IPS-18c (cell line): ENCODE results near the gene IVNS1ABP.
"Not testable (repeated sequence)": the region's sequence is repeated elsewhere in the genome, so short reads cannot be mapped to it uniquely, and the experiment has no call there.

Experiments used
- H3K4me3 ChIP-seq: 2 replicates; pipeline ENCODE4 v1.7.0; 2013; ENCODE audit warnings: low read depth, mild to moderate bottlenecking, low read length, moderate library complexity; ENCODE audit not compliant: insufficient read depth
- H3K9me3 ChIP-seq: one replicate; pipeline ENCODE4 v1.6.1; 2013; ENCODE audit warnings: mild to moderate bottlenecking, low read length, moderate library complexity; ENCODE audit not compliant: control insufficient read depth, insufficient read depth

IVNS1ABP gene

DNA sequence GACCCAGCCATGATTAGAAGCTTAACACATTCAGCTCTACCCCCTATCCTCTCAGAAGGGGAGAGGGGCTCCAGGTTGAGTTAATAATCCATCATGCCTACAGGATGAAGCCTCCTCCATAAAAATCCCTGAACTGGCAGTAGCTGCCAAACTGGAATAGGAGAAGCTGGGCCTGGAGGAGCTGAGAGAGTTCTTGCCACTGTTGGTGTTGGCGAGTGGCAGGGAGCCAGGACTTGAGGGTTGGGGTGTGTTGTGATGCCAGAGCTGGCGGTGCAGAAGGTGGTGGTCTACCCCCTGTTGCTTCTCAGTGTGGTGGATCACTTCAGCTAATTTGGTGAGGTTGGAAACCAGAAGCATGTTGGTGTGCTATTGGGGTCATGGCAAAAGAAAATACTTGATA, 36.5 kb downstream of the IVNS1ABP start:
- H3K9me3 ChIP-seq: no peaks in the 10 kb centered on the region
- H3K4me3 ChIP-seq: no peak overlapping the region

DNA sequence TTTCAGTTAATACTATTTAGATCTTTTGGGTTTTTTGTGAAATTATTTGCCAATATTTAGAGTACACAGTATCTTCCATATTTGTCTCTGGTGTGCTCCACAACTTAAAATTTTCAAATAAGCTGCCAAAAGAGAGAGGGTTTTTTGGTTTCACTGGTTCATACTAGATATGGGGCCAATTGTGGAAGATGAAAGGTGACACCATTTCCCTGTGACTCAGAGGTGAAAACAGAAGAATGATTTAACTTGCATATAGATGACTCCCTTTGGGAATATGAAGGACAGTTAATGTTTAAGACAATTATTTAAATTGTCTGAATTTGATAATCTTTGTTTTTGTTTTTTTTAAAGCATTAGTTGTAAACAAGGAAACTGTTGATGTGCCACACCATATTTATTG, 37.5 kb downstream of the IVNS1ABP start:
- Histone ChIP-seq H3K9me3 (no peaks in the 10 kb centered on the region), H3K4me3 (no peak overlapping the region)

DNA sequence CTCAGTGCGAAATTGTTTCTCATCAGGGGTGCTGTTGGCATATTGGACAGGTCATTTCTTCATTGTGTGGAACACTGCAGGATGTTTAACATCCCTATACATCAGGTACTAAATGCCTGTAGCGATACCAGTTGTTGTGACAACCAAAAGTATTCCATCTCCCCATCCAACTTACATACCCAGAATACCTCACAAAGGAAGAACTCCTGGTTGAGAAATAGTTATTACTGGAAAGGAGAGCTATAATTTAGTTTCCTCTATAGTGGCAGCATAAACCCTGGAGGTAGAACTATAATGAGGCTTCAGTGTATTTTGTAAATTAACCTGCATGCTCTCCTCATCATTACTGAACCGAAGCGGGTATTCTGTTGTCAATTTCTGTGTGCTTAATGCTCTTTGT, 45.1 kb downstream of the IVNS1ABP start:
- no peak overlapping the region for H3K4me3 ChIP-seq
- H3K9me3 ChIP-seq: no peaks in the 10 kb centered on the region

DNA sequence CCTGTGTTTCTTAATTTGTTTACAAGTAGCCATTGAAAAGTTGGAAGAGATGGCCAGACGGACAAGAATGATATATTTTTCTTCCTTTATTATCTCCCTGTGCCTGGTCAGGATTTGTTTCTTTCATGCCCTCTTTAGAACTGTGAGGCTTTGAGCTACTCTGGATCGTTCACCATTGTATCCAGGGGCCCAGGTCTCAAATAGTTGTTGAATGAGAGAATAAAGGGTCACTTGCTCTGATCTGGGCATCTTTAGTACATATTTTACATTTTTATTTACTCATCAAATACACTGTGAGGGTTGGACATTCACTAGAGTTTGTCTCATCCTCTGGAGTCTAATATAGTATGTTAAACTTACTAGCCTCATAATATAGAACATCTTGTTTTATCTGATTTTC, 48.7 kb downstream of the IVNS1ABP start:
- no peak overlapping the region for H3K4me3 ChIP-seq
- H3K9me3 ChIP-seq: no peaks in the 10 kb centered on the region

DNA sequence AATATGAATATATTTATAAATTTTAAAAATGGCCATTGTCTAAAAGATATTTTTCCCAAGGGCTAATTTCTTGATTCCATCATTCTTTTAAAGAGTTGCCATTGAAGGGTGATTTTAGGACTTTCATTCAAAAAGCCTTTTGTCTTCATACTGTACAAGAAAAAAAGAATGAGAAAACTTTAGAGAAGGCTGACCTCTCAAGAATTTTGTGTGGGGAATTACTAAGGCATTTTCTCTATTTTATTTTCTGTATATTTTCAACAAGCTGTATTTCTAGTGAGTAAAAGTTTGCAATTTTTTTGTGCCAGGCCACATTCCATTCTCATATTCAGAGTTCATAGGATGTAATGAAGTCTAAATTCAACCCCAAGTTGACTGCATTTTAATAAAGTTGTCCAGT, 49.3 kb downstream of the IVNS1ABP start:
- no peaks in the 10 kb centered on the region for H3K9me3 ChIP-seq
- H3K4me3 ChIP-seq: no peak overlapping the region

DNA sequence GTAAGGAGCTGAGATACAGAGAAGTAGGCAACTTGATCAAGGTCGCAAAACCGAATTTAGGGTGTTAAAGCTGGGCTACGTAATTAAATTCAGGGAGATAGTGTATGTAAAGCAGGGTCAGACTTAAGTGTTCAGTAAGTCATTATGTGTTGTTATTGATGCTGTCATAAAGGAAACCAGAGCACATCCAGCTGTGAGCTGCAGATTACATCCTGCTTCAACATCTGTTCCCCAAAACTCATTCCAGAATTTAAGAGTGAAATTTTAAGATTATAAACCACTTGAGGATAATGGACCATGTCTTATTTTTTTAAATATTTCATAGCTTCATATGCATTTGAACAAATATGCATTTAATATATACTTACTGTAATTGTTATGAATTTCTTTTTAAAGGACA, 49.7 kb downstream of the IVNS1ABP start:
- Histone ChIP-seq H3K4me3 (no peak overlapping the region), H3K9me3 (no peaks in the 10 kb centered on the region)

DNA sequence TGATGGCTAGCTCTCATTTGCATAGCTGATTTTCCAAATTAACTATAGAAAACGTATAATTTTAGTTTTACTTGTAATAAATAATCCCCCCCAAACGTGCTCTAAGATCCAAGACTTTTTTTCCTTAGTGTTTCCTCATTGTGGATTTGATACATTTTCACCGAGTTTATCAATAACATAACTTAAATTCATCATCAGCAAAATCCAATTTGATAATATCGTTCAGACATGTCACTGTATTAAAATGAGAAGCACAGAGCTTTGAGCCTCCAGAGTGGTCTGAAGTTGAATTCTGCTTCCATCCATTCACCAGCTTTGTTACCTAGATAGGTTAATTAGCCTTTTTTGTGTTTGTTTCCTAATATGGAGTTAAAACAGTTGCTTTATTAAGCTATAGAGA, 51.7 kb downstream of the IVNS1ABP start:
- Histone ChIP-seq H3K9me3 (no peaks in the 10 kb centered on the region), H3K4me3 (no peak overlapping the region)

DNA sequence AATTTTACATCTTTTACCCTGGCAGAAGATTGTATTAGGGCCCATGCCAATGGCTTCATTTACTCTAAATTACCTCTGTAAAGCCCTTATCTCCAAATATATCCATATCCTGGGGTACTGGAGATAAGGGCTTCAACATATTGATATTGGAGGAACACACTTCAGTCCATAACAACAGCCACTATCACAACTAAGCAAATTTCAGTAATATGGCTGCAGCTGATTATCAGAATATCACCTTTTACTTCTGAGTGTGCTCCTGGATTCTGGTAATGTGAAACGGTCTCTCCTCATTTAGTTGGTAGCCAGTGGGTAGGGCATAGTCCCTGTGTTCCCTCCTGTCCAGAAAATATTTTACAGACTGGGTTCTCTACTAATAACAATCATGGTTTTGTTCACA, 53.3 kb downstream of the IVNS1ABP start:
- Histone ChIP-seq H3K4me3 (no peak overlapping the region), H3K9me3 (no peaks in the 10 kb centered on the region)

DNA sequence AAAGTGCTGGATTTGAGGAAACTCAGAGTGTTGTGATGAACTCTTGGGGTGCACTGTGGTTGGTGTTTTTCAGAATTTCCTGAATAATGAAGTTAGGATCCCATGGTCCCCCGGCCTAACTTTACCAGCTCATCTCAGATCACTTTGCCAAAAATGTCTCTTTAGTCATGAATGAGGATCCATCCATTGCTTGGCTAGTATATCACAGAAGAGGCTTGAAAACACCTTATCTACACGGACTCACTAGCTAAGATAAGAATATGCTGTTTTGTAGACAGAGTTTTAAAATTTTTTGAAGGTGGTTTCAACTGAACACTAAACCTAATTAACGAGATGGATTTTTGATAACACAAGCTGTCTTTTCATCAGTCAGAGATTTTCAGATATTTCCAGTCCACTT, 53.8 kb downstream of the IVNS1ABP start:
- H3K4me3 ChIP-seq: no peak overlapping the region
- no peaks in the 10 kb centered on the region for H3K9me3 ChIP-seq

DNA sequence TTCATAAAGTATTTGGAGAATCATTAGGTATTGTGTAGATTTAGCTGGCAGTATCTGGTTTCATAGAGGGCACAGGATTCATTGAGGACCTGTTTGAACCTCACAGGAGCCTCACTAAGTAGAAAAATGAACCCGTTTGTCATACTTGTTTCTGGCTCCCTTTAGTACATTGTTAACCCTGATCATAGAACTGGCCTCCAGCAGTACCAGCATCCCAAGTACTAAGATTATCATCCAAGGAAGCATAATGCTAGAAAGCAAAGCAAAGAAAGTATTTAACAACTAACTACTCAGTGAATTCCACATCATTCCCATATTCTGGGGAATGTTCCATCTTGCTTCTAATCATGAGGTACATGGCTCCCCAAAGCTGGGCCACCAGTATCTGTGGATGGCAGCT, 54.9 kb downstream of the IVNS1ABP start:
- no peak overlapping the region for H3K4me3 ChIP-seq
- no peaks in the 10 kb centered on the region for H3K9me3 ChIP-seq

DNA sequence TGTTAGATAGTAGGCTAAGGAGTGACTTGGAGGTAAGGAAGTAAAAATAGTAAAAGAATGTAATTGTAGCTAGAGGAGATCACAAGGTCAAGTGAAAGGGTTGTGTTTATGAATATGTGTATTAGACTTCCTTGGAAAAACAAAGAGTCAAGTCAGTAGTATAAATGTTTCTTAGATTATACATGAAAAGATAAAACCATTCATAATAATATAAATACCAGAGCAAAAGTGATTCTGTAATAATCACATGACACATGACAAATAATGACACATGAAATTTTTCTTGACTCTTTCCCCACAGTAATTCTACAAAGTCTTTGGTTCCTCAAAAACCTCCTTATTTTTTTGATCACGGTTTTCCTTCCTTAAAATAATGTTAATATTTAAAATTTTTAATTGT, 56.4 kb downstream of the IVNS1ABP start:
- Histone ChIP-seq H3K9me3 (no peaks in the 10 kb centered on the region), H3K4me3 (no peak overlapping the region)

DNA sequence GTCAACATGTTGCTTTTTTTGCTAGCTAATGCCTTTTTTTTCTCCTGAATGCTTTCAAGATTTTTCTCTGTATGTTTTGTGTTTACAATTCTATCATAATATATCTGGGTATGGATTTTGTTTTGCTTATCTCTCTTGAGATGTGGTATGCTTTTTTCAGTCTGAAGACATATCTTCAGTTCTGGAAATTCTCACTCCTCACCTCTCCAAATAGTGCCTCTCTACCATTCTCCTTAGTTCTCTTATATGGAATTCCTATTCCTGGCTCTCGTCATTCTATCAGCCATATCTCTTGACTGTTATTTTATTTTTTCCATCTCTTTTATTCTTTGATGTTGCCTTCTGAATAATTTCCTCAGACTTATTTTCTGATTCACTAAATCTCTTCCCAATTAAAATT, 58.4 kb downstream of the IVNS1ABP start:
- H3K4me3 ChIP-seq: no peak overlapping the region
- H3K9me3 ChIP-seq: no peaks in the 10 kb centered on the region

DNA sequence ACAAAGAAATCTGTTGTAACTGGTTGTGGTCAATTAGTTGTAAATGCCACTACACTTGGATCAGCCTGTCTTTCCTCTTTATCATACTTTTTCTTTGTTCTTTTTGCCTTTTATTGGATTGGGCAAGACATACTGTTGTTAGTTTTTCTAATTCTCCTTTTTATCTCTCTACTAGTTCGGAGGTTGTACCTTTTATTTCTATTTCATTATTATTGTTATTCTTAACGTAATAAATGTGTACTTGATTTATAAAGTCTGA, 59.2 kb downstream of the IVNS1ABP start:
- no peak overlapping the region for H3K4me3 ChIP-seq

DNA sequence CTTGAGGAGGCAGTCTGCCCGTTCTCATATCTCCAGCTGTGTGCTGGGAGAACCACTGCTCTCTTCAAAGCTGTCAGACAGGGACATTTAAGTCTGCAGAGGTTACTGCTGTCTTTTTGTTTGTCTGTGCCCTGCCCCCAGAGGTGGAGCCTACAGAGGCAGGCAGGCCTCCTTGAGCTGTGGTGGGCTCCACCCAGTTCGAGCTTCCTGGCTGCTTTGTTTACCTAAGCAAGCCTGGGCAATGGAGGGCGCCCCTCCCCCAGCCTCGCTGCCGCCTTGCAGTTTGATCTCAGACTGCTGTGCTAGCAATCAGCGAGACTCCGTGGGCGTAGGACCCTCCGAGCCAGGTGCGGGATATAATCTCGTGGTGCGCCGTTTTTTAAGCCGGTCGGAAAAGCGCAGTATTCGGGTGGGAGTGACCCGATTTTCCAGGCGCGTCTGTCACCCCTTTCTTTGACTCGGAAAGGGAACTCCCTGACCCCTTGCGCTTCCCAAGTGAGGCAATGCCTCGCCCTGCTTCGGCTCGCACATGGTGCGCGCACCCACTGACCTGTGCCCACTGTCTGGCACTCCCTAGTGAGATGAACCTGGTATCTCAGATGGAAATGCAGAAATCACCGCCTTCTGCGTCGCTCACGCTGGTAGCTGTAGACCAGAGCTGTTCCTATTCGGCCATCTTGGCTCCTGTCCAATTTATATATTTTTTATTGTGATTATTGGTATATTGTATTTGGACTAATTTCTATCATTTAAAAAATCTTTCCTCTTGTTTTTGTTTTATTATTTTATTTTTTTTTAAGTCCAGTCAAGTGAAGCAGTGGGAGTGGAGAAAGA, 59.7 kb downstream of the IVNS1ABP start:
- not testable (repeated sequence) for H3K4me3 ChIP-seq, H3K9me3 ChIP-seq

More for the DNA sequence above, 59.2 kb downstream of the IVNS1ABP start:
- H3K9me3 ChIP-seq: no peaks in the 10 kb centered on the region

DNA sequence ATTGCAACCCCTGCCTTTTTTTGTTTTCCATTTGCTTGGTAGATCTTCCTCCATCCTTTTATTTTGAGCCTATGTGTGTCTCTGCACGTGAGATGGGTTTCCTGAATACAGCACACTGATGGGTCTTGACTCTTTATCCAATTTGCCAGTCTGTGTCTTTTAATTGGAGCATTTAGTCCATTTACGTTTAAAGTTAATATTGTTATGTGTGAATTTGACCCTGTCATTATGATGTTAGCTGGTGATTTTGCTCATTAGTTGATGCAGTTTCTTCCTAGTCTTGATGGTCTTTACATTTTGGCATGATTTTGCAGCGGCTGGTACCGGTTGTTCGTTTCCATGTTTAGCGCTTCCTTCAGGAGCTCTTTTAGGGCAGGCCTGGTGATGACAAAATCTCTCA, 61.4 kb downstream of the IVNS1ABP start:
- H3K4me3 ChIP-seq, H3K9me3 ChIP-seq: not testable (repeated sequence)

DNA sequence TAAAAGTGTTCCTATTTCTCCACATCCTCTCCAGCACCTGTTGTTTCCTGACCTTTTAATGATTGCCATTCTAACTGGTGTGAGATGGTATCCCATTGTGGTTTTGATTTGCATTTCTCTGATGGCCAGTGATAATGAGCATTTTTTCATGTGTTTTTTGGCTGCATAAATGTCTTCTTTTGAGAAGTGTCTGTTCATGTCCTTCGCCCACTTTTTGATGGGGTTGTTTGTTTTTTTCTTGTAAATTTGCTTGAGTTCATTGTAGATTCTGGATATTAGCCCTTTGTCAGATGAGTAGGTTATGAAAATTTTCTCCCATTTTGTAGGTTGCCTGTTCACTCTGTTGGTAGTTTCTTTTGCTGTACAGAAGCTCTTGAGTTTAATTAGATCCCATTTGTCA, 64.6 kb downstream of the IVNS1ABP start:
- H3K4me3 ChIP-seq, H3K9me3 ChIP-seq: not testable (repeated sequence)

DNA sequence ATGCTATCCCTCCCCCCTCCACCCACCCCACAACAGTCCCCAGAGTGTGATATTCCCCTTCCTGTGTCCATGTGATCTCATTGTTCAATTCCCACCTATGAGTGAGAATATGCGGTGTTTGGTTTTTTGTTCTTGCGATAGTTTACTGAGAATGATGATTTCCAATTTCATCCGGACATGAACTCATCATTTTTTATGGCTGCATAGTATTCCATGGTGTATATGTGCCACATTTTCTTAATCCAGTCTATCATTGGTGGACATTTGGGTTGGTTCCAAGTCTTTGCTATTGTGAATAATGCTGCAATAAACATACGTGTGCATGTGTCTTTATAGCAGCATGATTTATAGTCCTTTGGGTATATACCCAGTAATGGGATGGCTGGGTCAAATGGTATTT, 65.1 kb downstream of the IVNS1ABP start:
- H3K4me3 ChIP-seq, H3K9me3 ChIP-seq: not testable (repeated sequence)

DNA sequence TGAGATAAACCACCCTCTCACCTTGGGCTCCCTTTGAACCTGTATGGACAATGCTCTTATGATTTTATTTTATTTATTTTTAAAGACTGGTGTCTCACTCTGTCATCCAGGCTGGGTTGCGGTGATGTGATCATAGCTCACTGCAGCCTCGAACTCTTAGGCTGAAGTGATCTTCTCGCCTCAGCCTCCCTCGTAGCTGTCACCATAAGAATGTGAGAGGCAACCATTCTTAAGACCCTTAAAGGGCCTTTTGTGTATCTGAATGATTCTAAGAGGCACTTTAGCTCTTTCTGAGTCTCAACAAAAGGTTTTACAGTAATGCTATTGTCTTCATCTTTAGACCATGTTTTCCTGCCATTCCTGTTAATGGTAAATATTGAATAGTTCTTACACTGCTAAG, 67.0 kb downstream of the IVNS1ABP start:
- no peak overlapping the region for H3K4me3 ChIP-seq
- no peaks in the 10 kb centered on the region for H3K9me3 ChIP-seq

DNA sequence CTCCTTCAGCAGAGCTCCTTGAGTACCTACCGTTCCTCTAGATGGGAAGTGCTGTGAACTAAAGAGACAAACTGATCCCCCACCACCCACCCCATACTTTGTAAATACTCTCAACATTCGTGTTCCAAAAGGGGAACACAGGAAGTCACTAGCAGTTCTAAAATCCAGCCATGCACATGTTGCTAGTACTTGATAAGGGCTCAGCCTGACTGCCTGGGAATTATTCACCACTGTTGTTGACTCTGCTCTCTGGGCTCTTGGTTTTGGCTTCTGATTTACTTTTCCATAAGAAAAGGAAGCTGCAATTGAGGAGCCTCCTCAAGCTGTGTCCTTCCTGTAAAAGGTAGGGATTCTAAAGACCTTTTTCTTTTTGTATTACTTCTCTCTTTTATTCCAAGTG, 67.5 kb downstream of the IVNS1ABP start:
- no peaks in the 10 kb centered on the region for H3K9me3 ChIP-seq
- no peak overlapping the region for H3K4me3 ChIP-seq
